ENCODE measurements around the gene TAS2R16.

DNA sequence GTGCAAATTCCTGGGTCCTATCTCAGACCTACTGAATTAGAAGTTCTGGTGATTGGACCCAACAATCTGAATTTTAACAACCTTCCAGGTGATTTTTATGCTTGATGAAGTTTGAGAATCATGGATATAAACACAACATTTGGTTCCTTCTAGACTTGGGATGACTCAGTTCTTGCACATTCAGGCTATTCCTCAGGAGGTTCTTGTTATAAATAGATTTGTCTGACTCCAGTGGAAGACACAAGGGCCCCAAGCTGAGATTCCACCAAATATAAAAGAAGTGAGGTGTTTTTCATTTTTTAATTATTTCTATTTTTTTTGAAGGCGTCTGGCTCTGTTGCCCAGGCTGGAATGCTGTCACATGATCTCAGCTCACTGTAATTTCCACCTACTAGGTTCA, 9.4 kb upstream of the TAS2R16 start:
- TF ChIP-seq EZH2 (optimal IDR thresholded peaks at IDR 0.05; ENCODE audit: low read depth, low read length) (no peak), EZH2phosphoT487 (IDR thresholded peaks at IDR 0.05; ENCODE audit: low read length) (no peak)
- TF ChIP-seq, protein P1, sequence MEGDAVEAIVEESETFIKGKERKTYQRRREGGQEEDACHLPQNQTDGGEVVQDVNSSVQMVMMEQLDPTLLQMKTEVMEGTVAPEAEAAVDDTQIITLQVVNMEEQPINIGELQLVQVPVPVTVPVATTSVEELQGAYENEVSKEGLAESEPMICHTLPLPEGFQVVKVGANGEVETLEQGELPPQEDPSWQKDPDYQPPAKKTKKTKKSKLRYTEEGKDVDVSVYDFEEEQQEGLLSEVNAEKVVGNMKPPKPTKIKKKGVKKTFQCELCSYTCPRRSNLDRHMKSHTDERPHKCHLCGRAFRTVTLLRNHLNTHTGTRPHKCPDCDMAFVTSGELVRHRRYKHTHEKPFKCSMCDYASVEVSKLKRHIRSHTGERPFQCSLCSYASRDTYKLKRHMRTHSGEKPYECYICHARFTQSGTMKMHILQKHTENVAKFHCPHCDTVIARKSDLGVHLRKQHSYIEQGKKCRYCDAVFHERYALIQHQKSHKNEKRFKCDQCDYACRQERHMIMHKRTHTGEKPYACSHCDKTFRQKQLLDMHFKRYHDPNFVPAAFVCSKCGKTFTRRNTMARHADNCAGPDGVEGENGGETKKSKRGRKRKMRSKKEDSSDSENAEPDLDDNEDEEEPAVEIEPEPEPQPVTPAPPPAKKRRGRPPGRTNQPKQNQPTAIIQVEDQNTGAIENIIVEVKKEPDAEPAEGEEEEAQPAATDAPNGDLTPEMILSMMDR (IDR thresholded peaks at IDR 0.05; ENCODE audit: low read length): no peak

Measured in MM.1S (cell line).